ENCODE results near the gene PSAPL1.

The PSAPL1 gene, protein sequence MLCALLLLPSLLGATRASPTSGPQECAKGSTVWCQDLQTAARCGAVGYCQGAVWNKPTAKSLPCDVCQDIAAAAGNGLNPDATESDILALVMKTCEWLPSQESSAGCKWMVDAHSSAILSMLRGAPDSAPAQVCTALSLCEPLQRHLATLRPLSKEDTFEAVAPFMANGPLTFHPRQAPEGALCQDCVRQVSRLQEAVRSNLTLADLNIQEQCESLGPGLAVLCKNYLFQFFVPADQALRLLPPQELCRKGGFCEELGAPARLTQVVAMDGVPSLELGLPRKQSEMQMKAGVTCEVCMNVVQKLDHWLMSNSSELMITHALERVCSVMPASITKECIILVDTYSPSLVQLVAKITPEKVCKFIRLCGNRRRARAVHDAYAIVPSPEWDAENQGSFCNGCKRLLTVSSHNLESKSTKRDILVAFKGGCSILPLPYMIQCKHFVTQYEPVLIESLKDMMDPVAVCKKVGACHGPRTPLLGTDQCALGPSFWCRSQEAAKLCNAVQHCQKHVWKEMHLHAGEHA

DNA sequence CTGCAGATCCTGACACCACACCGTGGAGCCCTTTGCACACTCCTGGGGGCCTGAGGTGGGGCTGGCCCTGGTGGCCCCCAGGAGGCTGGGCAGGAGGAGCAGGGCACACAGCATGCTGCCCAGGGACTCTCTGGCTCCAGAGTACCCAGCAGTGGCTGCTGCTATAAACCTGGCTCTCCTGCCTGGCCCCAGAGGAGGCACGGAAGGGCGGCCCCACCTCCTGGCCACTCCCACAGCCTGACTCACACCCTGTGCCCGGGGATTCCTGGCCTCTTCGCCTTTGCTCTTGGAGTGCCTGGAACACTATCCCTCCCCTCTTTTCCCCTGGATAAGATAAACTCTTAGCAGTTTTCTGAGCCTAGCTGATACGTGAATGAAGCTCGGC, at the start of gene PSAPL1:
TSS of gene PSAPL1 (minus strand) at position 165 of the 385 bp plus-strand sequence. CDS start at position 114, 51 bp downstream.
- DNase-seq: no peak

DNA sequence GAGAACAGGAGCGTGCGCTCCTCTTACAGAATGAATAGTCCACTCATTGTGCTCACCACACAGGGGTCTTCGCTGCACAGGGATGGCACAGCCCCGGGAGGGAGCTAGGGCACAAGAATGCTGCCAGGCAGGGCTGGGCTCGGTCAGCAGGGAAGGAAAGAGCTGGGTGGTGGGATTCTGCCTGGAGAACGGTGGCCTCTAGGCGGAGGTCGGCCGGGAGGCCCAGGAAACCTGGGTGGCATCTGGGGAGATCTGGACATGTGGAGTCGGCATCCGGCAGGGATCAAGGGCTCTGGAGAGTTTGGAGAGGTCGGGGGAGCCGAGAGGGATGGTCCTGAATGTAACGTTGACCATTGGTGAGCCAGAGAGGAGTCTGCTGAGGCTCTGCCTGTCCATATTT, 46.5 kb upstream of the PSAPL1 start:
- no peak for DNase-seq

DNA sequence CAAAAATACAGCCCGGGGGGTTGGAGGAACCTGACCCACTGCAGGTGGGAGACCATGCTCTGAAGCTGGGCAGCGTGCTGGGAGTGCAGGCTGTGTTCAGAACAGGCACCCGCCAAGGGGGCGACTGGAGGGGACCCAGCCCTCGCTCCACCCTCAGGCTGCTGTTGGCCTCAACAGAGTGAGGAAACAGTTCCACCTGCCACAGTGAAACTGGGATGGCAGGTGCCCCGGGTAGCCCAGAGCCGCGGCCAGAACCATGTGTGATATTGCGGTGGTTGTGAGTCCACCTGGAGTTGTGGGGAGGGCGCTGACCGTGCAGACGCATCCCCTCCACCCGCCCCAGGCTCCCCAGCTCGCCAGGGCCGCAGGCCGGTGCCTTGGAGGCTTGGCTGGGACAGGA, 45.7 kb upstream of the PSAPL1 start:
- DNase-seq: no peak

DNA sequence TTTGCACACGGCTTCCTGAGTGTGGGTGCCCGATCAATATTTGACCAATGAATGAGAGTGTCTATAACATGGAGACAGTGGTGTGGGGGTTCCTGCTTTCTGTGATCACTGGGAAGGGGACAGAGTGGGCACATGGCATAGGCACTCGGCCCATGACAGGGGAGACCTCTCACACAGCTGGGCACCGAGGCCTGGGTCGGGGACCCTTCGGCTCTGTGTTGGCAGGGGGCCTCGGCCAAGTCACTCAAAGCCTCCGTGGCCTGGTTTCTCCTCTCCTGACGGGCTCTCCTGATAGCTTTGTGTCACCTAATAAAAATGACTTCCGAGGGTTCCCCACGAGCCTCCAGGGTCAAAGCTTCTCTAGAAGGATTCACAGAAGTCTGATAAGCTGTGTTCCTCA, 43.9 kb upstream of the PSAPL1 start:
- DNase-seq: no peak

DNA sequence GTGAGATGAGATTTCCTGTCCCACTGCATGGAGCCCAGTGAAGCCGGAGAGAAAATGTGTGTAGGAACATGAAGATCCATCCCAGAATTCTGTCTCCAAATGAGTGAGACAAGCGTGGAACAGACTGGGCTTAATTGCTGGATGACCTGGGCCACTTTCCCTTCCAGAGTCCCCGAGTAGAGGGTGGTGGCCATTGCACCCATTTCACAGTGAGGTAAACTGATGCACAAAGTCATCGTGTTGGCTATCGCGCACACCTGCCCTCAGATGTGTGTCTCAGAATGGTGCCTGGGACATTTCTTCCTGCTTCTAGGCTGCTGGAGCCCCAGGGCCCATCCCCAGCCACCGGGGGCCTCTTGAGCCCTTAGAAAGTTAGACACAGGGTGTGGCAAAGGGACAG, 43.0 kb upstream of the PSAPL1 start:
- no peak for DNase-seq

DNA sequence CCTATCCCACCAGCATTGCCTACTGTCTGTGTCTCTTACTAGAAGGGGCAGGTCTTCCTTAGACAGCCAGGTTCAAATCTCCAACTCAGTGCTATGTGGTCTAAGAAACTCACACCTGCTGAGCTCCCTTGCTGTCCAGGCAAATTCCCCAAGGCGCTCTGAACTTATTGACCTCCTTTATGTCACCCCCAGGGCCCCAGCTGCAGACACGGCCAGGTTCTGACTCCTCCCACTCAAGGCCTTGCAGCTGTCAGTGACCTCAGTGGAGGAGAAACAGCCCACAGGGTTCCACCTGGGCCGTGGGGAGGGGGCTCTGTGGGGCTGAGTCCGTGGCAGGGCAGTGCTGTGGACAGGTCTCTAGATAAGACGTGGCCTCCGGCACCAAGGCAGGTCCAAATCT, 42.1 kb upstream of the PSAPL1 start:
- no peak for DNase-seq

DNA sequence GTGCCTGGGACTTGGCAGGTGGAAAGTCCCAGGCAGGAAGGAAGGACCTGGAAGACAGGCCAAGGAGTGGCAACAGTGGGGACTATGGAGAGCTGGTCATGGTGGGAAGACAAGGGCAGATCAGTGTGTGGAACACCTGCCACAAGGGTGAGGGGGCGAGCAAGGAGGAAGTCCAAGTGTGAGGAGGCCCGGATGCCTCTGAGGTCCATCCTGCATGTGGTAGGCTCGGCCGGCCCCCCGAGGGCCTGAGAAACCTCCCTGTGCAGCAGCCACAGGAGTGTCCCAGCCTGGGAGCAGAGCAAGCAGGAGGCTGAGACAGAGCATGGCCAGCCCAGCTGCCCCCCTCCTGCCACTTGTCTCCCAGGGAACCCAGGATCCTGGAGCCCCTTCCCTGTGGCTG, 40.5 kb upstream of the PSAPL1 start:
- DNase-seq: no peak

DNA sequence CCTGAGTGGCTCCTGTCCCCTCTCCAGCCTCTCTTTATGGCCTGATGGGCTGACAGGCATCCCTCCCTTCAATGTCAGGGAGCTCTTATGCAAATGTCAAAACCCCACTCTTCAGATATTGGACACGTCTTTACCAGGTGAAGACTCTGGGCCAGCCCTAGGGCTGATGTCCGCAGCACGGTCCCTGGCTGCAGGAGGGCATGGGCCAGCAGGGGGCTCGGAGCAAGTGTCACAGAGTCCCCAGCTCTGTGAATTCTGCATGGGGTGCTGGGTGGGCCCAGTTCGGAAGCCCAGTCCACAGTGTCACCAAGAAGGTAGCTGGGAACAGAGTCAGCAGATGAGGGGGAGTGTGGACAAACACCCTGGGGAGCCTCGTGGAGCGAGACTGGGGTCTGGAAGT, 39.6 kb upstream of the PSAPL1 start:
- no peak for DNase-seq

DNA sequence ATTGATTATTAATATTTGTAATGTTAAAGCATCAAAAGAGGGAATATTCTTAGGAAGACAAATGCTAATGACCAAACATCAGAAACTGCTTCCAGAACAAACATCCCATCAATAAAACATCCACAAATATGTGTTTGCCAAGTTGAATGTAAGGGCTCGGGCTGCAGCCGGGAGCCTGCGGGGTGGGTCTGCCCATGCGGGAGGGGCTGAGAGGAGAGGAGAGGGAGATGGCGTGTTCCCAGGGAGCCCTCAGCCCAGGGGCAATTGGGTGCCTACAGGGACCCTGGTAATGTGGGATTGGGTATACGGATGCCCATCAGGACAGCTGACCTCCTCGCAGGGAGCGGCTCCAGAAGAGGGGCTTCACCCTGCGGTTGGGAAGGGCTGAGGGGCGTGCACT, 38.4 kb upstream of the PSAPL1 start:
- no peak for DNase-seq

DNA sequence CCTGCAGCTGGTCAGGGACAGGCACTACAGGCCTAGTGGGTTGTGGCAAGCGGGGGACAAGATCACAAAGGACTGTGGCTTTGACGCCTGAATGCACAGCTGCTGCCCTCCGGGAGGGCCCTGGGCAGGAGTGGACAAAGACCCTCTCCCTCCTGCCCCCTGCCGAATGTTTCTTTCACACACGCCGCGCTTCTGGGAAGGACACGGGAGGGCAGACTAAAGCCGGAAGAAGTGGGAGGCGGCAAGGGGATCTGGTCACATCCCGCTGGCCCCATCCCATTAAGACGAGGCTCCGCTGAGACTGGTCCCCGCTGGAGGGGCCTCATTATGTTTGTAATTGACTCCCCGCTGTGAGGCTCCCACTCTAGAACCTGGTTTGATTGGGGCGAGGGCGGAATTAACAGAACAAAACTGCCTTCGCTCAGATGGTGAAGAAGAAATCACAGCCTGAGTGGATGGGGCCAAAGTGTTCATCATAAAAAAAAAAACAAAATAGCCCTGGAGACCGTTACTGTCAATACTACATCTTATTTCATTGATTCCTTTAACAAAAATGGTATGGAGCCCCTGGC, 37.8 kb upstream of the PSAPL1 start:
- DNase-seq: no peak

DNA sequence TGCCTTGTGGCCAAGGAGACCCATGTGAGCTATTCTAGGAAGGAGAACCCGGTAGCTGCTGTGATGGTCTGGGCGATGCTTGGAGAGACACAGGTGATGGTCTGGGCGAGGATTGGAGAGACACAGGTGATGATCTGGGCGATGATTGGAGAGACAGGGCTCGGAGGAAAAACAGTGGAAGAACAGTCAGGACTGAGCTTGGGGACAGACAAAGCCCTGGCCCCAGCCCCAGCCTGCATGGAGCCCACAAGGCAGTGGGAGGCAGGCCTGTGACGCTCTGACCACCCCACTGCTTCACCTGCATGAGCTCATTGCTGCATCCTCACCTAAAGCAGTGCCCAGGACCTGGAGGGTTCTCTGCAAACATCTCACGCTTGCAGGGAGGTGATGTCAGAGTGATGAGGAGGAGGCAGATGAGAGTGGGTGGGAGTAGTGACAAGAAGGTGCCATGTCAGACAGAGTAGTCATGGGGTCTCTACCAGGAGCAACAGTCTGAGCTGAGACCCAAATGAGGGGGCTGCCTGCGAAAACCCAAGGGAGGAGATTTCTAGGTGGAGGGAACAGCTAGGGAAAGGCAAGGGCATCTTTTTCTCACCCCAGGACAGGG, 35.9 kb upstream of the PSAPL1 start:
- no peak for DNase-seq

DNA sequence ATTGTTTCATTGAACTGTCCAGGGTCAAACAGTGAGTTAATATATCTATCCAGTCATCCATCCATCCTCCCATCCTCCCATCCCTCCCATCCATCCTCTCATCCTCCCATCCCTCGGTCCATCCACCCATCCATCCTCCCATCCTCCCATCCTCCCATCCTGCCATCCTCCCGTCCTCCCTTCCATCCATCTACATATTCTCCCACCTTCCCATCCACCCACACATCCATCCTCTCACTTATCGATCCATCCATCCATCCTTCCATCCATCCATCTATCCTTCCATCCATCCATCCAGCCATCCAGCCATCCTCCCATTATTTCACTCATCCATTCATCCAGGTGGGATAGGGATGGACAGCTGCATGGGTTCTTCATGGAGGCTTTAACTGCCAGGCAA, 35.4 kb upstream of the PSAPL1 start:
- DNase-seq: no peak

DNA sequence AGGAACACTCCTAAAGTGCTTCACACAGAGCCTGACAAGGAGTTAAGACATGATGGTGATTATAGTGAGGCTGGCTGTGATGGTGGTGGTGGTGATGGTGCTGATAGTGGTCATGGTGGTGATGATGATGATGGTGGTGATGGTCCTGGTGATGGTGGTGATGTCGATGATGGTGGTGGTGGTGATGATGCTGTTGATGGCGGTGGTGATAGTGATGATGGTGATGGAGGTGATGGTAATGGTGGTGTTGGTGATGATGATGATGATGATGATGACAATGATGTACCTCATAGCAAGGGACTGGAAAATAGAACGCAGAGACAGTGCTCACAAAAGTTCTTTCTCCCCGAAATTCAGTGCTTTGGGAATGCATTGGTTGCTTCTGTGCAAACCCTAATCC, 34.3 kb upstream of the PSAPL1 start:
- no peak for DNase-seq

DNA sequence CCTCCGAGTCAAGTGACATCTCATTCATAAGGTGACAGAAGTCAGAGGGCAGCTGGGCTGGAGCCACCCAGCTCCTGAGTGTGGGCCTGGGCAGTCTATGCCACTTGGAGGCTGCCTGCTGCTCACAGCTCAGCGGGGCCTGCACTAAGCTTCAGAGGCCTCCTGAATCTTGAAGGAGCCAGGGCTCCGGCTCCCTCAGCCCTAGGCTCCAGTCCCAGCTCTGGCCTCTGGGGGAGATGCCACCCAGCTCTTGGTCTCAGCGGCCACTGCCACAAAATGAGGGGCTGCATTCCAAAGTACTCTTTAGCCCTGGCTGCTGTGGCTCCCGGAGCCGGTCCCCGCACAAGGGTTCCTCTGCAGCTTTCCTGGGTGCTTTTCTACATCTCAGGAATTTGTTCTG, 32.7 kb upstream of the PSAPL1 start:
- DNase-seq: no peak

DNA sequence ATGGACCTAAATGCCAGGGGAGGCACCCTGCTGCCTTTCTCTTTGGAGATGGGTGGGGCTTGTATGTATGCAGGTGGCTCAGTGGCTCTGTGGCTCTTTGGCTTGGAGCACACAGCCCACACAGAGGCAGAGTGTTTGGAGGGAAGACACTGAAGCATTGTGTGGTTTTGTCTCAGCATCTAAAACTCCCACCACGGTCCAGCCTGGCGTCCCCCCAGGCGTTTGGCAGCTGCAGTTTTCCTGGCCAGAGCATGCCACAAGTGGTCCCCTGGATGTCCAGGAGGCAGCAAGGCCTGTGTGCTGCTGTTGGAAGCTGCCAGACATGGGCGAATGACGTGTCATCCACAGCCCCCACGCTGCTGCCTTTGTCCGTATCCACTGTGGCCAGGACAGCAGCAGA, 32.2 kb upstream of the PSAPL1 start:
- DNase-seq: no peak

DNA sequence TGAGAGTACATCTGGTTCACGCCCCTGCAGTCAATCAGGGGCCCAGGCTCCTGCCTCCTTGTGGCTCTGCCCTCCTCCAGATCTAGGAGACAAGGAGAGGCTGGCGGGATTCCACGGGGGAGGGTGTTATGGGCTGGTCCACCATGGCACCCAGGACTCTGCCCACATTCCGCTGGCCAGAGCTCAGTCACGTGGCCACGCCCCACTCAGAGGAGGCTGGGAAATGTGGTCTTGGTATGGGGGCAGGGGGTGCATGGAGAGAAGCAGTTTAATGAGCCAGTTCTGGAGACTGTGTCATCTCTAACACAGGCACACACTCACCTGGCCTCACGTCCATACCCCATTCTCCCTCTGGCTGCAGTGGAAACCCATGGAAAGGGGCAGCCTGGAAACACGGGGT, 31.5 kb upstream of the PSAPL1 start:
- no peak for DNase-seq

DNA sequence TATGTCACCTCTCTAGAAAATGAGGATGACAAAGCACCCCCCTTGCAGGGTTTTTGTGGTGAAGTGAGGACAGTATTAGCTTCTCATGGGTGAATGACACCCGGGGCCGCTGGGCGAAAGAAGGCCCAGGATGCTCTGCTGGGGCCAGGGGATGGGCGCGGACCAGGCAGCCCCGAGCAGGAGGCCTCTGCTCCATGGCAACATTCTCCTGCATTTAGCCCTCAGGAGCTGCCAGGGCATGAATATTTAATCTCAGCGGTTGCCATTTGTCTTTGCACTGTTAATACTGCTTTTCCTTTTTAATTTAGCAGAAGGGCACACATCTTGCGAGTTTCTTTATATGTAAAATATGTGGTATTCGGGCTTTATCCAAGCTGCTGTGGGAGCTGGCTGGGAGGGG, 30.3 kb upstream of the PSAPL1 start:
- no peak for DNase-seq

DNA sequence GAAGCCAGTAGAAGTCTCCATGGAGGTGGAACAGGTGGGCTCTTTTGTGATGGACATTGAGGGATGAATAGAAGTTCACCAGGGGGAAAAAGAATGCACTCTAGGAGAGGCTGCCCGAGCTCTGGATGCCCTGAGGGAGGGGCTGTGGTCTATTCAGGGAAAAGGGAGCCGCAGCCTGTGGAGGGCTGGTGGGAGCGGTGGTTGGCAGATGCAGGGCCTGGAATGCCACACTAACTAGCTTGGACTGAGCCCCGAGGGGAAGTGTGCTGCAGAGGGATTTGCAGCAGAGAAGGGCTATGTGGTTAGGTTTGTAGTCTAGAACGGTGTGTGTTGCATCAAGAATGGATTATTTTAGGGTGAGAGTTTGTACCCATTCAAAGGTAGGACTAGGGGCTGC, 29.5 kb upstream of the PSAPL1 start:
- no peak for DNase-seq

DNA sequence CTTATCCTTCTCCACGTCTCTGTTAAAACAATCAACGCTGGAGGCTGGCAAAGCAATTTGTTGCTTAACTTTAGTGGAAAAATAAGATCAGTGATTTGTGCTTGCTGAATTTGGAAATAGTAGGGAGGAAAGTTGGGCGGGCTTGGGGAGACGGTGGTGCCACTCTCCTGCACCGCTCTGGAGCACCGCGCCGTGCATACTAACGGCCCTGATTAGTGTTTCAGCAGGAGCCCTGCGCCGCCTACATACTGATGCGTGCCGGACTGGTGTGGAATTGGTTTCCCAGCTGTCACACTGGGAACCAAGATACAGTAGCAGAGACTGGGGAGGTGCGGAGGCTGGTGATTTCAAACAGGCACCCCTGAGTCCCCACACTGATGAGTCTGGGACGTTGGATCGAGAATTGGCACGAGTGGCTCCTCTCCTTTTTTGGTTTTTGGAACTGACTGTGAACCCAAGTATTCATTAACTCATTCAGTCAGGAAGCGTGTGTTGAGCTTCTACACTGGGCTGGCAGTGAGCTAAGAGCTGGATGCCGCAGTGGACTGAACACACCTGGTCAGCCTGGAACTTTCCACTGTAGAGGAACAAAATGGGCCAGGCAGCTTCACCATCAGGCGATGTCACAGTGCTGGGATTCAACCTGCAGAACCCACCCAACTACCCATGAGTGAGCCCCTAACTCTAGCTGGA, 29.0 kb upstream of the PSAPL1 start:
- DNase-seq: no peak

DNA sequence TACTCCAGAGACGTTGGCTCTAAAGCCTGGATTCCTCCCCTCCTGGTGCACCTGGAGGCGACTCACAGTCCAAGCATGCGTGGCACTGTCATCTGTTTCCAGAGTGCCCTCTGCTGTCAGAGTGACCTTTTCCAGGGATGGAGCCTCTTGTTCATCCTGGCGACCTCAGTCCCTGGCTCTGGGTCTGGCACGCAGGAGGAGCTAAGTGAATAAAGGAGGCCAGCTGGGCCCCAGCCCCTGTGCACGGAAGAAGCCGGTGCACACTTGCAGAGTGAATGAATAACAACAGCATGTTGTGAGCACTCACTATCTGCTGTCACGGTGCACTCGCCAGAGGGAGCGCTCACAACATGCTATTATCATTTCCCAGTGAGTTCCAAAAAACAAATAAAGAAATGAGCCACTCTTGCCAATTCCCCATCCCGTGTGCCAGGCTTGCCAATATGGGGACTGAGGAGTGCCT, 27.8 kb upstream of the PSAPL1 start:
- no peak for DNase-seq

DNA sequence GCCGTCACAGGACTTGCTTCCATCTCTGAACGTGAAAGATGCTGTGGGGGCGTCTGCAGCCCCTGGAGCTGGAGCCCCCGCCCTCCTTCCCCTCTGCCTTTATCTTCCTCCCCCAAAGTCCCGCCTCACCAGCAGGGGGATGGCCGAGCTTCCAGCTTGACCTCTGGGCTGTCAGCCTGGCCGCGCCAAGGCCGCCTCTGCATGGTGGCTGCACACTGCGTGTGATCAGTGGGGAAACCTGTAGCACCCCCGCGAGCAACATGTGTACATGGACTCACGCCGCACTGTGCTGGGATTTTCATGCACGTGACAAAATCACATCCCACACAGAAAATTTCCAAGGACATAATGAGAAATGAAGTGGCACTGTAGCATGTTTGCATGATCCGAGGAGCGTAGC, 26.5 kb upstream of the PSAPL1 start:
- DNase-seq: no peak

DNA sequence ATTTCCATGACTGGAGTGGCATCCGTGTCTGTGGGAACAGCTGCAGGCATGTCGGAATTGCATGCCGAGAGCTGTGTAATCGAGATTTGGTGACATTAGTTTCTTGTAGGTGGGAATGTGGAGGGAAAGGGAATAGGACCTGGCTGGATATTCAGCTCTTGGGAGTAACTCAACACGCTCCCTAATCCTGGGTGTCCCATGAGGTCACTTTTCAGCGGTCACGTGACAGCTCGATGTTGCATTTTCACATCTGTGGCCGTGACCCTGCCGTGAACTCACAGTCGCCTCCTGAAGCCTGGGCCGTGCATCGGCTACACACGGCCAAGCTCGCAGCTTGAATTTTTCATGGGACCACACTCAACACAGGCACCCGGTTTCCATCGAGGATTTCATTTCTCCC, 25.8 kb upstream of the PSAPL1 start:
- DNase-seq: no peak

DNA sequence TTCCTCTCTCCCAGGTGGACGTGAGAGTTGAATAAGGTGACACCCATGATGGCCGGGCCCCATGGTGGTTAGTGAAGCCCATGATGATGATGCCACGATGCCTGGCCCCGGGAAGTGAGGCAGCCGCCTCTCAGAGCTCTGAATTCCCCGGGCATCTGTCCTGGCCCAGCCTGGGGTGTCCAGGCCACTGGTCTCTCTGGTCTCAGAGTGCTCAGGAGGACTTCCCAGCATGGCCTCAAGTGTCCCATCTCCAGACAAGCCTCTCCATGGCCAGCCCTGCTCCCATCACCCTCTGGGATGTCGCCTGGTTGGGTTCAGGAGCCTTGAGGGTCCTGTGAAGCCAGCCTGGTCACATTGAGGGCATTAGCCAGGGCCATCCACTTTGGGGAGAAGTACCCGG, 24.7 kb upstream of the PSAPL1 start:
- DNase-seq: no peak

DNA sequence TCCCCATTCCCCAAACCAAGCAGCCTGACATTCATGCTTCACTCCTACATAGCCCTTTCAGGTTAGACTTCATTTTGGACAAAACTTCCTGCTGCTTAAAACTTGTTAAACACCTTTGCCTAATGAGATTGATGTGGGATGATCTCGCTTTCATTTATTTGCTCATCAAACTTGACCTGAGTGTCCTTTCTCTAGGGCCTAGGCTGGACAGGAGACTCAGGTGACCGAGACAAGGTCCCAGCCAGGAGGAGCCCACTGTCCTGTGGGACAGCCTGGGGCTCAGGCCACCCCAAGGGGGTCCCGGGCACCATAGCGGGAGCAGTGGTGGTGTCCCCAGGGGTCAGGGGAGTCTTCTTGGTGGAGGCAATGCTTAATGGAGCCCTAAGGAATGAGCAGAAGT, 23.7 kb upstream of the PSAPL1 start:
- DNase-seq: no peak
